GM12878 (cell line): Measurements from ENCODE around the gene CATSPERZ. TPM values are rescaled to one million over a fixed set of nuclear protein-coding genes. Genes with fewer than 3 reads are reported as not detected.
A peak's percentile ranks its signal among the peaks of the same experiment; 100 is the strongest.

Experiments
- NR2C1 ChIP-seq: fragments of 450-650 bp; IDR thresholded peaks from 2 replicates; pipeline ENCODE4 v1.6.1; 2017; ENCODE audit warnings: antibody characterized with exemption, mild to moderate bottlenecking, moderate library complexity
- ZNF687 ChIP-seq: fragments of 450-650 bp; IDR thresholded peaks from 2 replicates; pipeline ENCODE4 v1.6.1; 2017; ENCODE audit warnings: mild to moderate bottlenecking, moderate library complexity
- polyA plus RNA-seq, 11 experiments: library from polyadenylated mRNA; depleted of rRNA in 4 of 11; unstranded in 6 of 11; stranded (reverse) in 5 of 11; fragments of >200 nt; fragmentation: Nextera tagmentation in 4 of 11; fragmentation: Illumina TruSeq in 1 of 11; extraction: Ambion mirVana in 4 of 11; extraction: Trizol in 1 of 11; gene quantifications; 1 replicate in 1 of 11; 2 replicates in 10 of 11; pipeline versions ENCODE4 v1.2.1 to v1.2.3, GENCODE V29; 2011 to 2016; ENCODE audit warnings: inconsistent platforms in 2 of 11, missing spikeins in 2 of 11, low read depth in 1 of 11
- total RNA-seq, 4 experiments: library from RNA; depleted of rRNA in 3 of 4; stranded (reverse); fragments of >200 nt in 3 of 4; fragmentation: Illumina TruSeq in 1 of 4; extraction: Trizol in 1 of 4; gene quantifications; 2 replicates each; pipeline versions ENCODE4 v1.2.1 to v1.2.3, GENCODE V29; 2013 to 2021
- TF ChIP-seq, protein P1 (sequence below): fragments of 450-650 bp; IDR thresholded peaks from 2 replicates; pipeline ENCODE4 v1.6.1; 2017; ENCODE audit warnings: mild to moderate bottlenecking
- TF ChIP-seq, protein P2 (sequence below): fragments of 450-650 bp; IDR thresholded peaks from 2 replicates; pipeline ENCODE4 v1.6.1; 2014; ENCODE audit warnings: mild to moderate bottlenecking
- TF ChIP-seq, protein P3 (sequence below): fragments of 450-650 bp; IDR thresholded peaks from 2 replicates; pipeline ENCODE4 v1.6.1; 2017; ENCODE audit warnings: mild to moderate bottlenecking, low read depth, inconsistent platforms; ENCODE audit not compliant: poor library complexity, severe bottlenecking

Gene CATSPERZ
- total and polyA plus RNA-seq, 10 of the 15 experiments (the other 5 are each of a cell fraction or from before 2014, with no cell fraction given), result 0.12 to 0.31 TPM; not detected in 8

DNA sequence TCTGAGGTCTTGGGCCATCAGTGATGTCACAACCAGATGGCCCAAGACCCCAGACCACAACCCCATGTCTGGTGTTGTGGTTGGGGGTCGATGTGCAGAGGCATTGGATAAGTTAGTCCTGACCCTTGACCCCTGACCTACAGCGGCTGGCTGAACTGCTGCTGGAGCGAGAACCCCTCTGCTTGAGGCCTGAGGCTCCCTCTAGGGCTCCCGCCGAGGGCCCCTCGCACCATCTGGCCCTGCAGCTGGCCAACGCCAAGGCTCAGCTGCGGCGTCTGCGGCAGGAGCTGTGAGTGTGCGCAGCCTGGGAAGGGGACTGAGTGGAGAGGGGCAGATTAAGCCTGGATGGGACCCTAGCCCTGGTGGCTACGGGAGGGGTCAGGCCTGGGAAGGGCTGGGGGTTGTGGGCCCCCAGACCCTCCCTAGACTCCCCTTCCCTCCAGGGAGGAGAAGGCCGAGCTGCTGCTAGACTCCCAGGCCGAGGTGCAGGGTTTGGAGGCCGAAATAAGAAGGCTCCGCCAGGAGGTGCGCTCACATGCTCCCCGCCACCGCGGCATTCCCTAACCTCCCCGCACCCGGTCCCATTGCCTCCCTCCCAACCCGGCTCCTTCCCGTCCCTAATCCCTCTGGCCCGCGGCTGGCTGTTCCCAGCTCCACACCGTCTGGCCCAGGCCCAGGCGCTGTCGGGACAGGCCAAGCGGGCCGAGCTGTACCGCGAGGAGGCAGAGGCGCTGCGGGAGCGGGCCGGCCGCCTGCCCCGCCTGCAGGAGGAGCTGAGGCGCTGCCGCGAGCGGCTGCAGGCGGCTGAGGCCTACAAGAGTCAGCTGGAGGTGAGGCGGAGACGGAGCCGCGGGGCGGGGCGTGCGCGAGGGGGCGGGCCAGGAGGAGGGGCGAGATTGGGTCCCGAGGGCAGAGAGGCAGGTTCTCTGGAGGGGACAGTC, 42.0 kb downstream of the CATSPERZ start (continued):
- TF ChIP-seq ZNF687 (no peak), NR2C1 (peak; percentile 55)
- TF ChIP-seq, protein P1, sequence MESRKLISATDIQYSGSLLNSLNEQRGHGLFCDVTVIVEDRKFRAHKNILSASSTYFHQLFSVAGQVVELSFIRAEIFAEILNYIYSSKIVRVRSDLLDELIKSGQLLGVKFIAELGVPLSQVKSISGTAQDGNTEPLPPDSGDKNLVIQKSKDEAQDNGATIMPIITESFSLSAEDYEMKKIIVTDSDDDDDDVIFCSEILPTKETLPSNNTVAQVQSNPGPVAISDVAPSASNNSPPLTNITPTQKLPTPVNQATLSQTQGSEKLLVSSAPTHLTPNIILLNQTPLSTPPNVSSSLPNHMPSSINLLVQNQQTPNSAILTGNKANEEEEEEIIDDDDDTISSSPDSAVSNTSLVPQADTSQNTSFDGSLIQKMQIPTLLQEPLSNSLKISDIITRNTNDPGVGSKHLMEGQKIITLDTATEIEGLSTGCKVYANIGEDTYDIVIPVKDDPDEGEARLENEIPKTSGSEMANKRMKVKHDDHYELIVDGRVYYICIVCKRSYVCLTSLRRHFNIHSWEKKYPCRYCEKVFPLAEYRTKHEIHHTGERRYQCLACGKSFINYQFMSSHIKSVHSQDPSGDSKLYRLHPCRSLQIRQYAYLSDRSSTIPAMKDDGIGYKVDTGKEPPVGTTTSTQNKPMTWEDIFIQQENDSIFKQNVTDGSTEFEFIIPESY, result peak; percentile 62; the same call in 1 of the 2 replicates
- TF ChIP-seq, protein P2, sequence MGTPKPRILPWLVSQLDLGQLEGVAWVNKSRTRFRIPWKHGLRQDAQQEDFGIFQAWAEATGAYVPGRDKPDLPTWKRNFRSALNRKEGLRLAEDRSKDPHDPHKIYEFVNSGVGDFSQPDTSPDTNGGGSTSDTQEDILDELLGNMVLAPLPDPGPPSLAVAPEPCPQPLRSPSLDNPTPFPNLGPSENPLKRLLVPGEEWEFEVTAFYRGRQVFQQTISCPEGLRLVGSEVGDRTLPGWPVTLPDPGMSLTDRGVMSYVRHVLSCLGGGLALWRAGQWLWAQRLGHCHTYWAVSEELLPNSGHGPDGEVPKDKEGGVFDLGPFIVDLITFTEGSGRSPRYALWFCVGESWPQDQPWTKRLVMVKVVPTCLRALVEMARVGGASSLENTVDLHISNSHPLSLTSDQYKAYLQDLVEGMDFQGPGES, result no peak
- TF ChIP-seq, protein P3, sequence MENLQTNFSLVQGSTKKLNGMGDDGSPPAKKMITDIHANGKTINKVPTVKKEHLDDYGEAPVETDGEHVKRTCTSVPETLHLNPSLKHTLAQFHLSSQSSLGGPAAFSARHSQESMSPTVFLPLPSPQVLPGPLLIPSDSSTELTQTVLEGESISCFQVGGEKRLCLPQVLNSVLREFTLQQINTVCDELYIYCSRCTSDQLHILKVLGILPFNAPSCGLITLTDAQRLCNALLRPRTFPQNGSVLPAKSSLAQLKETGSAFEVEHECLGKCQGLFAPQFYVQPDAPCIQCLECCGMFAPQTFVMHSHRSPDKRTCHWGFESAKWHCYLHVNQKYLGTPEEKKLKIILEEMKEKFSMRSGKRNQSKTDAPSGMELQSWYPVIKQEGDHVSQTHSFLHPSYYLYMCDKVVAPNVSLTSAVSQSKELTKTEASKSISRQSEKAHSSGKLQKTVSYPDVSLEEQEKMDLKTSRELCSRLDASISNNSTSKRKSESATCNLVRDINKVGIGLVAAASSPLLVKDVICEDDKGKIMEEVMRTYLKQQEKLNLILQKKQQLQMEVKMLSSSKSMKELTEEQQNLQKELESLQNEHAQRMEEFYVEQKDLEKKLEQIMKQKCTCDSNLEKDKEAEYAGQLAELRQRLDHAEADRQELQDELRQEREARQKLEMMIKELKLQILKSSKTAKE, result no peak
- TF ChIP-seq, all 136 proteins: peak for 11
